HG02678 (cell line): ENCODE data around the gene ZNF223.

Experiments
- ATAC-seq: cut with Tn5 transposase; IDR thresholded peaks from one replicate; pipeline ENCODE4 v1.9.1; 2021; ENCODE audit warnings: mild to moderate bottlenecking, moderate library complexity; ENCODE audit not compliant: unreplicated experiment

The ZNF223 gene

GRCh38 chr19:44071824-44072542 lies 20.1 kb downstream of the ZNF223 start, which contains the start of gene ZNF284:
Gene ZNF284 (plus strand): TSS chr19:44072159. CDS start chr19:44076390, 4,231 bp downstream.
- ATAC-seq, result peak; percentile 97

GRCh38 chr19:44072543-44073401 lies 20.9 kb downstream of the ZNF223 start:
- ATAC-seq, result no peak

- no peak for ATAC-seq
Observed at GRCh38 chr19:44076325-44076724, 24.5 kb downstream of the ZNF223 start.

- no peak for ATAC-seq
Observed at GRCh38 chr19:44092108-44092507, 40.3 kb downstream of the ZNF223 start.

- ATAC-seq, result peak; percentile 95
Observed at GRCh38 chr19:44093931-44094765, 42.3 kb downstream of the ZNF223 start, which contains the start of gene ZNF224. Gene ZNF224 (plus strand): TSS chr19:44094361. CDS start chr19:44097874, 3,513 bp downstream.

GRCh38 chr19:44107751-44108150 lies 55.9 kb downstream of the ZNF223 start:
- no peak for ATAC-seq

GRCh38 chr19:44109458-44109857 lies 57.6 kb downstream of the ZNF223 start:
- ATAC-seq, result no peak

- no peak for ATAC-seq
Observed at GRCh38 chr19:44111910-44112463, 60.2 kb downstream of the ZNF223 start.

GRCh38 chr19:44112802-44113137 lies 60.9 kb downstream of the ZNF223 start:
- no peak for ATAC-seq

GRCh38 chr19:44113138-44113783 lies 61.4 kb downstream of the ZNF223 start, which contains the start of gene ZNF225:
Gene ZNF225 (plus strand): TSS chr19:44113399. CDS start chr19:44115828, 2,429 bp downstream.
- peak; percentile 94 for ATAC-seq

GRCh38 chr19:44113784-44114390 lies 62.1 kb downstream of the ZNF223 start:
- ATAC-seq, result no peak
